22Rv1 (cell line): ENCODE measurements around the gene RYR2.

Experiments
- H3K27ac ChIP-seq: fragments of 450-650 bp; 2 replicates; pipeline ENCODE4 v1.5.1; 2017
- ZFX ChIP-seq: fragments of 450-650 bp; IDR thresholded peaks from 2 replicates; pipeline ENCODE4 v1.6.1; 2017; ENCODE audit warnings: antibody characterized with exemption, borderline replicate concordance
- TF ChIP-seq, protein P1 (sequence below): fragments of 450-650 bp; IDR thresholded peaks from 2 replicates; pipeline ENCODE4 v1.5.1; 2017; ENCODE audit warnings: mild to moderate bottlenecking

The RYR2 gene

DNA sequence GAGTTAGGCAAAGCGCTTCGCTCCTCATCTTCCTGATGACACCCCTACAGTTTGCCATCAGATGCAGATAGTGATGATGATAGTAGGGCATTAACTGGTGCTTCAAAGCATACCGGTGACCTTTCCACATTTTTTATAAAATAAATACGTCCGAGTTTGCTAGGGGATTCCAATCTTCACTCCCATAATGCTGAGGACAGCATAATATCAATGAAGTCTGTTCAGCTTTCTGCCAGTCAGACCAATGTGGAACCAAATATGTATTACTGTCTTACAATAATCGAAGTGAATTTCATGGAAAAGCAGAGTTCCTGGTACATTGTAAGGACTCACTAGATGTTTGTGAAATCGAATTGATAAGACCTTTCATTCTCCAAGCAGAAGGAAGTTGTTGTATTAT lies 258.7 kb downstream of the RYR2 start:
- TF ChIP-seq, protein P1, sequence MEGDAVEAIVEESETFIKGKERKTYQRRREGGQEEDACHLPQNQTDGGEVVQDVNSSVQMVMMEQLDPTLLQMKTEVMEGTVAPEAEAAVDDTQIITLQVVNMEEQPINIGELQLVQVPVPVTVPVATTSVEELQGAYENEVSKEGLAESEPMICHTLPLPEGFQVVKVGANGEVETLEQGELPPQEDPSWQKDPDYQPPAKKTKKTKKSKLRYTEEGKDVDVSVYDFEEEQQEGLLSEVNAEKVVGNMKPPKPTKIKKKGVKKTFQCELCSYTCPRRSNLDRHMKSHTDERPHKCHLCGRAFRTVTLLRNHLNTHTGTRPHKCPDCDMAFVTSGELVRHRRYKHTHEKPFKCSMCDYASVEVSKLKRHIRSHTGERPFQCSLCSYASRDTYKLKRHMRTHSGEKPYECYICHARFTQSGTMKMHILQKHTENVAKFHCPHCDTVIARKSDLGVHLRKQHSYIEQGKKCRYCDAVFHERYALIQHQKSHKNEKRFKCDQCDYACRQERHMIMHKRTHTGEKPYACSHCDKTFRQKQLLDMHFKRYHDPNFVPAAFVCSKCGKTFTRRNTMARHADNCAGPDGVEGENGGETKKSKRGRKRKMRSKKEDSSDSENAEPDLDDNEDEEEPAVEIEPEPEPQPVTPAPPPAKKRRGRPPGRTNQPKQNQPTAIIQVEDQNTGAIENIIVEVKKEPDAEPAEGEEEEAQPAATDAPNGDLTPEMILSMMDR: no peak
- no peak for TF ChIP-seq ZFX
- no peak overlapping the region for H3K27ac ChIP-seq

DNA sequence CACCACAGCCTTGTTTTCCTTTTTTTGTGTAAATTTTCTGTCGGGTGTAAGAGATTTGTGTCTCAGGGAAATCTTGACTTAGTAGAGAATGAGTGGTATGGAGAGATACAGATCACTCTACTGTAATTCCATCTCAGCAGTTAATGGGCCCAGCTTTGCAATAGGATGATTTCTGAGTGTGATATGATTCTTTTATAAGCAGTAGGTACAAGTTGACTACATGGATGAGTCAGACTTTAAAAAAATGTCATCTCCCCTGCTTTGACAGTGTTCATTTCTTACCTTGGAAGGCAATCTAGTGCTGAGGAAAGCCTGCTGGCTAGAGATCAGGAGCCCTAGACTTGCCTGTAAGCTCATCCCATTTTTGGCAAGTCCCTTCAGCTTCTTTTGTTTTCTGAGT lies 261.9 kb downstream of the RYR2 start:
- TF ChIP-seq ZFX: no peak
- TF ChIP-seq, protein P1: no peak
- H3K27ac ChIP-seq: no peak overlapping the region

DNA sequence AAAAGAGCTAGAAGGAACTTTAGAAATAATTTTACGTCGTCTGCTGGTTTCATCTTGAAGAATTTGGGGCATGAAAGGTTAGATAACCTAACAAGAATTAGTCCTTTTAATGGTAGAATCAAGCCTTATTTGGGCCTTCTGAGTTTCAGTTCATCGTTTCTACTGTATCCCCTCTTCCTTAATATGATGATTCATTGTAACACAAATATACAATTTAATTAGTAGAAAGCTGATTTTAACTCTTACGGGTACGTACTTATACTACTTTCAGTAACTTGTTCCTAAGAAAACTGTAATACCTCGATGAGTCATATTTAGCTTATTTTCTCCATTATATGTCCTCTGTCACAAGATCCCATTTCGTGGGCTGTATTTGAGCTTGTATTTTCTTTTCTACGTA lies 264.7 kb downstream of the RYR2 start:
- TF ChIP-seq, protein P1: no peak
- TF ChIP-seq ZFX: no peak

DNA sequence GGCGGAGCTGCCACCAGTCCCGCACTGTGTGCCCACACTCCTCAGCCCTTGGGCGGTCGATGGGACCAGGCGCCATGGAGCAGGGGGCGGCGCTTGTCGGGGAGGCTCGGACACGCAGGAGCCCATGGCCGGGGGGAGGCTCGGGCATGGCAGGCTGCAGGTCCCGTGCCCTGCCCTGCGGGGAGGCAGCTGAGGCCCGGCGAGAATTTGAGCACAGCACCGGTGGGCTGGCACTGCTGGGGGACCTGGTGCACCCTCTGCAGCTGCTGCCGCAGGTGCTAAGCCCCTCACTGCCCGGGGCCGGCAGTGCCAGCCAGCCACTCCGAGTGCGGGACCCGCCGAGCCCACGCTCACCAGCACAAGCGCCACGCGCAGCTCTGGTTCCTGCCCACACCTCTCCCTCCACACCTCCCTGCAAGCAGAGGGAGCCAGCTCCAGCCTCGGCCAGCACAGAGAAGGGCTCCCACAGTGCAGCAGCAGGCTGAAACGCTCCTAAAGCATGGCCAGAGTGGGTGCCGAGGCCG lies 267.7 kb downstream of the RYR2 start:
- TF ChIP-seq, protein P1: no peak
- no peak for TF ChIP-seq ZFX
- H3K27ac ChIP-seq: no peak overlapping the region

More for the DNA sequence above, 264.7 kb downstream of the RYR2 start:
- H3K27ac ChIP-seq: no peak overlapping the region

DNA sequence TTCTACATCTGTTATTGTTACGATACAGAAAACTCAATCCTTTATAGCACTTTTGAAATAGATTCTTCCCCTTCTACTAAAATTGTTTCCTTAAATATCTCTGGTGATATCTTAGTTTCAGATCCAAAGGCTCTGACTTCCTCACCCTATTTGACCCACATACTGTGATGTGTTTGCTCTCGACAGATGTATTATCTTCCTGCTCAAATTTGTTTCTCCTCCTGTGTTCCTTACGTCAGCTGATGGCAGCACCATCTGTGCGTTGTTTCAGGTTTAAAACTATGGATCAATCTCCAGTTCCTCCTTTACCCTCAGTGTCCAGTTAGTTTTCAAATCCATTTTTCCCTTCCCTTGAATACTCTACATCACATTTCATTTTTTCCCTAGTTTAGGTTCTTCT lies 274.4 kb downstream of the RYR2 start:
- no peak for TF ChIP-seq ZFX
- TF ChIP-seq, protein P1: no peak
- H3K27ac ChIP-seq: no peak overlapping the region

DNA sequence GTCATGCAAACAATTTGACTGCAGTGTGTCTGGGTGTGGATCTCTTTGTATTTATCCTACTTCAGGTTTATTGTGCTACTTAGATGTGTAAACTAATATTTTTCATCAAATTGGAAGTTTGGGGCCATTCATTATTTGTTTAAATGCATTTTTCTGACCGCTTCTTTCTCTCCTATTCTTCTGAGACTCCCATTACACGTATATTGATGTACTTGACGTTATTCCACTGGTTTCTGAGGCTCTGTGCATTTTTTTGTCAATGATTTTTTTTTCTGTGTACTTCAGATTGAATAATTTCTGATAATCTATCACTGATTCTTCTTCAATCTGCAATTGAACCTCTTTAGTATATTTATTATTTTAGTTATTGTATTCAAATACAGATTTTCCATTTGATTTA lies 276.8 kb downstream of the RYR2 start:
- no peak for TF ChIP-seq ZFX
- TF ChIP-seq, protein P1: no peak
- H3K27ac ChIP-seq: no peak overlapping the region

DNA sequence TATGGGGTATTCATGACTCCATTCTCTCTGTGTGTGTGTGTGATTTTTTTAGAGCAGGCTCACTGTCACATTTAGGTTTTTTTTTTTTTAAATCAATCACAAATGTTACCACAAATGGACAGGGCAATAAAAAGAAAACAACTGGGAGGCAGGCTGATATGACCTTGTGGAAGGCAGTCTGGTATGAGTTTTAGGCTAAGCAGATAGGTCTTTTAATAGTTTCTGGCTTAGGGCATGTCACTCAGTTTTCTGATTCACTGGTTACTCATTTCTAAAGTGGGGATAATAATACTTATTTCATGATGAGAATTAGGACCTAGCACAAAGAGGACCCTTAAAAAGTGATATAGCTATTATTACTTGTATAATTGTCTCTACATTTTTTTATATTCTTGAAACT lies 278.9 kb downstream of the RYR2 start:
- no peak for TF ChIP-seq ZFX
- TF ChIP-seq, protein P1: no peak
- H3K27ac ChIP-seq: no peak overlapping the region
